B cell (primary cell): Measurements from ENCODE around the gene ENO3. TPM values are rescaled to one million over a fixed set of nuclear protein-coding genes. Genes with fewer than 3 reads are reported as not detected.

ENCODE experiments used
- ATAC-seq: fragments of 200-7000 bp; cut with Tn5 transposase; one replicate; pipeline ENCODE4 v1.10.0; 2021; ENCODE audit warnings: low read depth, mild to moderate bottlenecking, moderate number of reproducible peaks, moderate library complexity
- CTCF ChIA-PET: fragments of 350-600 bp; sonication (Branson Sonifier 250); formaldehyde crosslinking; loops from one replicate; lab custom pipeline; 2021; ENCODE audit warnings: antibody characterized with exemption, inconsistent platforms; lab: Charles Lee
- POLR2A ChIA-PET: fragments of 350-600 bp; sonication (Branson Sonifier 250); formaldehyde crosslinking; loops from one replicate; lab custom pipeline; 2021; ENCODE audit warnings: antibody characterized with exemption; lab: Charles Lee
- DNase-seq: peaks from one replicate; pipeline ENCODE4 v3.0.0; 2013
- H2AFZ ChIP-seq: 2 replicates; pipeline ENCODE4 v1.6.1; 2012; ENCODE audit warnings: mild to moderate bottlenecking, low read depth, low read length; ENCODE audit not compliant: insufficient read depth, poor library complexity, severe bottlenecking
- H3K27ac ChIP-seq, 2 donors: 1 replicate in 1 of 2; 2 replicates in 1 of 2; pipeline ENCODE4 v1.5.1; 2012 to 2013; ENCODE audit warnings: low read length in 2 of 2, mild to moderate bottlenecking in 2 of 2, moderate library complexity in 1 of 2
- H3K27me3 ChIP-seq, 4 experiments: fragments of 200-600 bp in 1 of 4; sonication (generic) in 1 of 4; replicated peaks in 1 of 4; 1 replicate in 2 of 4; 2 replicates in 2 of 4; pipeline versions ENCODE4 v1.6.1 to v1.7.0; 2013 to 2016; ENCODE audit warnings: low read length in 3 of 4, mild to moderate bottlenecking in 2 of 4, mixed read lengths in 1 of 4, moderate library complexity in 1 of 4; ENCODE audit not compliant: insufficient read depth in 4 of 4, control insufficient read depth in 3 of 4; ENCODE audit errors: control extremely low read depth in 1 of 4
- H3K36me3 ChIP-seq, 2 experiments: replicated peaks in 1 of 2; 1 replicate in 1 of 2; 2 replicates in 1 of 2; pipeline versions ENCODE4 v1.6.1 to v1.7.1; 2013; ENCODE audit warnings: low read length in 1 of 2; ENCODE audit not compliant: insufficient read depth in 2 of 2, control insufficient read depth in 1 of 2; ENCODE audit errors: control extremely low read depth in 1 of 2, extremely low read depth in 1 of 2
- H3K4me1 ChIP-seq, 2 donors: fragments of 200-600 bp in 1 of 2; sonication (generic) in 1 of 2; 1 replicate in 1 of 2; 2 replicates in 1 of 2; pipeline versions ENCODE4 v1.5.1 to v1.6.1; 2013 to 2017; ENCODE audit warnings: low read length in 2 of 2; ENCODE audit not compliant: control insufficient read depth in 2 of 2, insufficient read depth in 2 of 2
- H3K4me2 ChIP-seq: replicated peaks from 2 replicates; pipeline ENCODE3; 2012; ENCODE audit warnings: mild to moderate bottlenecking, low read depth, low read length; ENCODE audit not compliant: poor library complexity, severe bottlenecking
- H3K4me3 ChIP-seq, 5 experiments: fragments of 200-600 bp in 1 of 5; sonication (generic) in 1 of 5; 1 replicate in 3 of 5; 2 replicates in 2 of 5; pipeline versions ENCODE4 v1.5.1 to v1.7.0; 2011 to 2016; ENCODE audit warnings: low read length in 4 of 5, mild to moderate bottlenecking in 4 of 5, low read depth in 2 of 5, control low read depth in 1 of 5, moderate library complexity in 1 of 5; ENCODE audit not compliant: insufficient read depth in 1 of 5; ENCODE audit errors: control extremely low read depth in 1 of 5, extremely low read depth in 1 of 5
- H3K79me2 ChIP-seq: fragments of 200-600 bp; sonication (generic); one replicate; pipeline ENCODE4 v1.6.0; 2016; ENCODE audit warnings: low read length; ENCODE audit not compliant: control insufficient read depth, insufficient read depth
- H3K9ac ChIP-seq: fragments of 200-600 bp; sonication (generic); 2 replicates; pipeline ENCODE4 v1.6.1; 2017; ENCODE audit warnings: mild to moderate bottlenecking, low read length, moderate library complexity
- H3K9me3 ChIP-seq, 3 donors: one replicate each; pipeline versions ENCODE4 v1.6.1 to v1.7.1; 2013; ENCODE audit warnings: low read length in 2 of 3; ENCODE audit not compliant: control insufficient read depth in 2 of 3, insufficient read depth in 1 of 3; ENCODE audit errors: control extremely low read depth in 1 of 3
- H4K20me1 ChIP-seq: 2 replicates; pipeline ENCODE4 v1.6.0; 2012; ENCODE audit warnings: mild to moderate bottlenecking, low read length; ENCODE audit not compliant: insufficient read depth, control insufficient read depth, poor library complexity, severe bottlenecking
- H3K27ac Mint-ChIP-seq: one replicate; pipeline ENCODE4 v1.8.0; 2021; ENCODE audit warnings: mixed read lengths
- H3K27me3 Mint-ChIP-seq: one replicate; pipeline ENCODE4 v1.8.0; 2021; ENCODE audit warnings: mixed read lengths
- H3K4me1 Mint-ChIP-seq: one replicate; pipeline ENCODE4 v1.8.0; 2021; ENCODE audit warnings: mixed read lengths
- H3K4me3 Mint-ChIP-seq: one replicate; pipeline ENCODE4 v1.8.0; 2021; ENCODE audit warnings: mixed read lengths
- H3K9me3 Mint-ChIP-seq: one replicate; pipeline ENCODE4 v1.8.0; 2022; ENCODE audit warnings: mixed read lengths; ENCODE audit not compliant: insufficient read depth
- CTCF ChIP-seq: fragments of 200-600 bp; IDR thresholded peaks from one replicate; pipeline ENCODE4 v1.8.0; 2022; ENCODE audit warnings: antibody characterized with exemption, mild to moderate bottlenecking
- EZH2 ChIP-seq: IDR thresholded peaks from 2 replicates; pipeline ENCODE4 v1.6.1; 2012; ENCODE audit warnings: borderline replicate concordance, low read depth, mild to moderate bottlenecking, moderate library complexity, low read length; ENCODE audit not compliant: insufficient read depth, poor library complexity, severe bottlenecking
- WGBS: methylation state at CpG from one replicate; pipeline ENCODE4 v1.1.5; 2013; ENCODE audit warnings: missing lambda C conversion rate; ENCODE audit not compliant: insufficient coverage; 5-methylcytosine and 5-hydroxymethylcytosine counted together
- intact Hi-C: fragments of 100-400 bp; cut with micrococcal nuclease; formaldehyde crosslinking; loops from one replicate; pipeline ENCODE4 v1.10.0; 2022
- polyA plus RNA-seq: library from polyadenylated mRNA; depleted of rRNA; stranded (reverse); fragments of >200 nt; gene quantifications from 2 replicates; pipeline ENCODE4 v1.2.3, GENCODE V29; 2012
- total RNA-seq, 2 donors: library from RNA; stranded (reverse); fragments of 120-200 nt in 1 of 2; gene quantifications; 1 replicate in 1 of 2; 2 replicates in 1 of 2; pipeline versions ENCODE4 v1.2.3 to v1.2.4, GENCODE V29; 2013 to 2022

The ENO3 gene
- total and polyA plus RNA-seq, 2 donors (not counting 1 experiment from before 2014, with no cell fraction given): 34.8 to 50.1 TPM

- H2AFZ ChIP-seq: no peak overlapping the region
Measured at GRCh38 chr17:4974115-4974670, 23.3 kb downstream of the ENO3 start.

More at GRCh38 chr17:4974115-4974670, 23.3 kb downstream of the ENO3 start:
- Histone ChIP-seq H3K4me1 (peaks cover 12 to 14% of the 10 kb centered on the region in 2 donors), H3K27ac (no peak overlapping the region), H3K79me2 (peaks cover 7% of the 10 kb centered on the region), H4K20me1 (no peaks in the 10 kb centered on the region), H3K4me2 (no peak overlapping the region), H3K9ac (no peak overlapping the region), H3K9me3 (no peaks in the 10 kb centered on the region), H3K4me3 (no peak overlapping the region), H3K36me3 (peaks cover 0 to 60% of the 10 kb centered on the region in 2 experiments), H3K27me3 (no peaks in the 10 kb centered on the region)
- Mint-ChIP-seq H3K4me1 (peaks cover 16% of the 10 kb centered on the region), H3K27me3 (no peaks in the 10 kb centered on the region), H3K9me3 (no peaks in the 10 kb centered on the region), H3K27ac (no peak overlapping the region), H3K4me3 (no peak overlapping the region)
- TF ChIP-seq EZH2 (no peak), CTCF (no peak)
- ATAC-seq (no peak), DNase-seq (no peak)
- ChIA-PET CTCF (interaction anchor here (0.6 to 1.9 kb wide), 3 partner anchors 65 to 89 kb away, joined by 3 to 5 read pairs (median 4); partner anchors contain the start of gene CHRNE), POLR2A (no interaction called here)
- WGBS: 98% methylated on average over 5 of the region's 9 CpGs
- intact Hi-C loops: no loop called here
